HG03196 (cell line): ENCODE measurements around the gene FGF5.
A peak's percentile ranks its signal among the peaks of the same experiment; 100 is the strongest.

Experiments
- ATAC-seq: cut with Tn5 transposase; IDR thresholded peaks from one replicate; pipeline ENCODE4 v1.9.1; 2021; ENCODE audit not compliant: unreplicated experiment

FGF5 gene

GRCh38 chr4:80334568-80334967 is 68.1 kb downstream of the FGF5 start:
- ATAC-seq: no peak

GRCh38 chr4:80335226-80335553 is 68.7 kb downstream of the FGF5 start:
- ATAC-seq: no peak

DNA sequence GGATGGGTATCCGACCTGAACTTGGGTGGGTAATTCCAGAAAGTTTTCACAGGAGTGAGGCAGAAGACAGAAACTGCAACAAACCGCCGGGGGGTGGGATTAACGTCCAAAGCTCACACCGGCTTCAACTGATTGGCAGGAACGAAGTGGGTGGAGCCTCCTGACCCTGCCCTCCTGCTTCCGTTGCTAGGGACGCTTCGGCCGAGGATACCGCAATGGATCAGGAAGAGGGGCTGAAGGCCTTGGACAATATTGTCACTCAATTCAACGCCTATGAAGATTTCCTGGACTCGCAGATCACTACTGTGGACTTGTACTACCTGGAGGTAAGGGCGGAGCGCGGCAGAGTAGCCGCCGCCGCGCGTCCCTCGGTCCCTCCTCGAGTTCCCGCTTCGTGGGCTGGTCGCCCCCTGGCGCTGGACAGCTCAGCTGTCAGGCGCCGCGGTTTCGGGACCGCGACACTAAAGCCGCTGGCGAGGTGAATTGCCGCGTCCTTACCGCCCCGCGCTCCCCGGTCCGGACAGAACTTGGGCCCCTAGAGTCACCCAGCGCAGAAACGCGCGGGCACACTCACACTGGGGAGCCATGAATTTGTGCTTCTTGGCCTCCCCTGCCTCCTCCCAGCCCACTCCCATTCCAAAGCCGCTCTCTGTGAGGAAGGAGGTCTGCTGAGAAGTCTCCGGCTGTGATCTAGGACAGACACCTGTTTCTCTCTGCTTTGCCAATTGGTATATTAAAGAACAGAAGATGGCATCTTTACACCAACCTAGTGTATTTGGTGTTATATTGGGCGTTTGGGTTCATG is 69.3 kb downstream of the FGF5 start, which contains the start of gene CFAP299:
TSS of gene CFAP299 (plus strand) at position 177 of the 805 bp plus-strand sequence.
- ATAC-seq: peak; percentile 98

DNA sequence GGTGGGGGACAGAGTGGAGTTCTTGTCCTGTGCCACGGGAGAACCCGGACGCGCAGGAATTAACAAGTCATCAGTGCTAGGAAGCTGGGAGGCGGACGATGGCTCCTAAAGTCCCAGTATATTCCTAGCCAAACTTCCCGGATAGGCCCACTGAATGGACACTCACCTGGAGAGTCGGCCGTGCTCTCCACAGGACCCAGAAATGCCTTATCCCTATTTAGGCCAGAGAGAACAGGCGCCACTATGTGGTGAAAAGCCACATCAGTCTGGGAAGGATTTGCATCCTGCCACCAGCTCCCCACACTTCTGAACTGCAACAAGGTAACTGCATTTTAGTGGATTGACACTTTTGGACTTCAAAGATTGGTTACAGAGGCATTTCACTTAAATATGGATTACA is 70.1 kb downstream of the FGF5 start:
- ATAC-seq: no peak

DNA sequence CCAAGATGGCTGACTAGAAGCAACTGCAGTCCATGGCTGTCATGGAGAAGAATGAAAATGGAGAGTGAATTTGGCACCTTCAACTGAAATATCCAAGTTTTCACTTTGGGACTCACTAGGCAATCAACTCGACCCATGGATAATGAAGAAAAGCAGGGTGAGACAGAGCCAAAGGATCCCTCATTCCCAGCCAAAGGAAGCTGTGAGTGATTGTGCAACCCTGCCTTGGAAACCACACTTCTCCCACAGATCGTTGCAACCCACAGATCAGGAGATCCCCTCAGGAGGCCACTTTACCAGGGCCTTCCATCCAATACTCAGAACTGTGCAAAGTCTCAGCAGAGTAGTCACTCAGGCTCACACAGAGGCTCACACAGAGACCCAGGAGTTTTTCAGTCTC is 73.6 kb downstream of the FGF5 start:
- no peak for ATAC-seq
